Measurements from ENCODE around the gene NAA10. TPM values are rescaled to one million over a fixed set of nuclear protein-coding genes. Genes with fewer than 3 reads are reported as not detected.
A peak's percentile ranks its signal among the peaks of the same experiment; 100 is the strongest.

NAA10 gene
- total RNA-seq, 1 donor from 2014 or later, result 127 TPM

DNA sequence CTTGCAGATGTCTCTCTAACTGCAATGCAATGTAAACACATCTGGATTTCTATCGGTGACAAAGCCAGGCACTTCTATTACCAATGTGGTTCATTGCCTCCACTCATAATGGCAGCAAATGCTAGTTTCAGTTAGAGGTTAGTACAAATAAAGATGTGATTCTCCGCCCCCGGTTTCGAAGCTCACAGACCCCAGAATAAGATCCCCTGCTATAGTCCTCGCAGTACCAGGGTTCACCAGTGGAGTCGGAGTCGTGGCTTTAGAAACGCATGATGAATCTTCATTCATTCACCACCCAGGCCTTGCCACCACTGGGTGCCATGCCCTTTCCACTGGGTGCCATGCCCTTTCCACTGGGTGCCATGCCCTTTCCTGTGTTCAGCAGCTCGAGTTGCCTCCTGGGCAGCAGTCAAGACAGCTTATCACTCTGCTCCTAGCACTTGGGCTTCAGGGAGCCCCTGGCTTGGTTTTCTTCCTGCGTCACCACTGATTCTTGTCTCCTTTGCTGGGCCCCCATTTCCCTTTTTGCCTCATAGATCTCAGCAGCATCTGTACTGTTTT, 3.5 kb upstream of the NAA10 start:
- Mint-ChIP-seq H3K36me3 (ENCODE audit: low read depth) (peaks cover 15% of the 10 kb centered on the region), H3K27me3 (ENCODE audit: low read depth) (no peaks in the 10 kb centered on the region), H3K27ac (no peak overlapping the region), H3K4me1 (ENCODE audit: low read depth) (peaks cover 5% of the 10 kb centered on the region), H3K9me3 (no peaks in the 10 kb centered on the region), H3K4me3 (ENCODE audit: low read depth) (no peak overlapping the region)
- DNase-seq (ENCODE audit: low spot score), result no peak
- intact Hi-C loops (cut with micrococcal nuclease), result no loop called here

DNA sequence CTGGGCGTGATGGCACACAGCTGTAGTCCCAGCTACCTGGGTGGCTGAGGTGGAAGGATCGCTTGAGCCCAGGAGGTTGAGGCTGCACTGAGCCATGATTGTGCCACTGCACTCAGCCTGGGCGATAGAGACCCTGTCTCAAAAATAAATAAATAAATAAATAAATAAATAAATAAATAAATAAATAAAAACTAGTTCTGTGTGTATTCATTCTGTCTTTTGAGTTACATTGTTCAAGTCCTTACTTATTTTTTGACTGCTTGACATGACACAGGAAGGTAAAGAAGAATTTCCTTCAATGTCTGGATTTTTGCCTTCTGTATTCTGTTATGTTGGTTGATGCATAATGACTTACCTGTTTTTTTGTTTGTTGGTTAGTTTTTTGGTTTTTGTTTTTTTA, 2.2 kb upstream of the NAA10 start:
- Mint-ChIP-seq H3K4me3 (ENCODE audit: low read depth) (no peak overlapping the region), H3K27ac (no peak overlapping the region), H3K36me3 (ENCODE audit: low read depth) (peaks cover 15% of the 10 kb centered on the region), H3K9me3 (no peaks in the 10 kb centered on the region), H3K27me3 (ENCODE audit: low read depth) (no peaks in the 10 kb centered on the region), H3K4me1 (ENCODE audit: low read depth) (peaks cover 5% of the 10 kb centered on the region)
- DNase-seq (ENCODE audit: low spot score), result no peak
- intact Hi-C loops (cut with micrococcal nuclease), result no loop called here

DNA sequence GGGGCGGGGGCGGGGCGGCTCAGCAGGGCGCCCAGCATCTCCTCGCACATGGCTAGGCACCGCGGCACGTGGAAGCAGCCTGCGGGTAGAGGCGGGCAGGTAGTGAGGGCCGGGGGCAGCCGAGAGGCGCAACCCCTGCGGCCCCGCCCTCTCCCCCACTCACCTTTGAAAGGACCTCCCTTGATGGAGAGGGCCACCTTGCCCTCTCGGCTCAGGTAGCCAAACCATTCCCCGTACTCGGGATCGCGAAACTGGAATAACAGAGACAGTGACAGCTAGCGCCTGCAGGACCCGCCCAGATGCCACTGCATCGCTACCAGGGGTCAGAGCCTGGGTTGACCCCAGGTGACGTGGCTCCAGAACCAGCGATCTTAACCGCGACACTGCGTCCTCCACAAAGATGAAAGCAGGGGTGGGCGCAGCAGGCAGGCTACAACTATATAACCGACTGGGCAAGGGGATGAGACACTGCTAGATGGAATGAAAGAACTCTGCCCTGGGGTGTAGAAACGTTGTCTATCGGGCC, 552 bp upstream of the NAA10 start:
- Mint-ChIP-seq H3K27me3 (ENCODE audit: low read depth) (no peaks in the 10 kb centered on the region), H3K9me3 (no peaks in the 10 kb centered on the region), H3K36me3 (ENCODE audit: low read depth) (peaks cover 25% of the 10 kb centered on the region), H3K27ac (peak overlapping the region; percentile 42), H3K4me1 (ENCODE audit: low read depth) (peaks cover 2% of the 10 kb centered on the region), H3K4me3 (ENCODE audit: low read depth) (peak overlapping the region; percentile 67)
- no peak for DNase-seq (ENCODE audit: low spot score)
- intact Hi-C loops (cut with micrococcal nuclease), result no loop called here

DNA sequence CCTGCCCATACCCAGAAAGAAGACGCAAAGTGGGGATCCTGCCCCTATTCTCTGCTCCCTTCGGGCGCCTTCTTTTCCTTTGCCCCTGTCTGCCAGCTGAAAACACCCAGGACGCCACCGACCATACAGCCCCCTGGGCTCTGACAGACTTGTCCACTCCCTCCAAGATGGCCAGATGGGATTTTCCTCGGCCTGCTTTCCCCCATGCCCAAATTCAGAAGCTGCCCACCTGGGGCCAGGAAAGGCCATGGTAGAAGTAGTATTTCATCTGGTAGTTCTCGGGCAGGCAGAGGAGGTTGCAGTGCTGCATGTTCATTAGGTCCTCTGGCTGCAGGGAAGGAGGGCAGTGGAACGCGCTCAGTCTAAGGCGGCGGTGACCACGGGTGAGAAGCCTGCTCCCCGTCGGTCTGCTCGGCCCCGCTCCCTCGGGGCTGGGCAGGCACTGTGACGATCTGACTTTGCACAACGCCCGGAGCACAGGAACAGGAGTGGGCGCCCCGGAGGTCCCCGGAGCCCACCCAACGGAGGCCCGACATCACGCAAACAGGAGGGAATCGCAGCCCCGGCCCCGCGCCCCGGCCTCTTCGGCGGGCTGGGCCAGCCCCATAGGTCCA, 582 bp downstream of the NAA10 start:
- intact Hi-C loops (cut with micrococcal nuclease), result no loop called here
- Mint-ChIP-seq H3K4me3 (ENCODE audit: low read depth) (peak overlapping the region; percentile 84), H3K4me1 (ENCODE audit: low read depth) (peaks cover 4% of the 10 kb centered on the region), H3K27ac (peak overlapping the region; percentile 17), H3K36me3 (ENCODE audit: low read depth) (peaks cover 29% of the 10 kb centered on the region), H3K27me3 (ENCODE audit: low read depth) (no peaks in the 10 kb centered on the region), H3K9me3 (no peaks in the 10 kb centered on the region)
- no peak for DNase-seq (ENCODE audit: low spot score)

DNA sequence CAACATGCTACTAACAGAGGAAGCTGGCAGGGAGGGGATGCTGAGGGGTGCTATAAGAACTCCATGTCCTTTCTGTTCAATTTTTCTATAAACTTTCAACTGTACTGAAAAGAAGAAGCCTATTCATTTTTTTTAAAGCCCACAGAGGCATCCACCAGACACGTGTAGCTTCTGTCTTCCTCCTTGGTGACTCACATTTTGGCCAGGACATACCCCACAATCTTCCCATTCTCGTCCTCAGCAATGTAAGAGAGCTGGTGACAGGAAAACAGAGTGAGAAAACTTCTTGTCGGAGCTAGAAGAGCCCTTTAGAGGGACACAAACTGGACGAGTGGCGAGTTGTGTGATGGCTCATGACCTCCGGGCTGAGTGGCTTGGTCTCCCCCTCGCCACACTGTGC, 1.1 kb downstream of the NAA10 start:
- H3K4me1 Mint-ChIP-seq (ENCODE audit: low read depth), result peaks cover 8% of the 10 kb centered on the region
- H3K9me3 Mint-ChIP-seq, result no peaks in the 10 kb centered on the region
- H3K27ac Mint-ChIP-seq, result no peak overlapping the region
- DNase-seq (ENCODE audit: low spot score), result no peak
- peak overlapping the region; percentile 84 for H3K4me3 Mint-ChIP-seq (ENCODE audit: low read depth)
- peaks cover 32% of the 10 kb centered on the region for H3K36me3 Mint-ChIP-seq (ENCODE audit: low read depth)
- intact Hi-C loops (cut with micrococcal nuclease), result no loop called here
- no peaks in the 10 kb centered on the region for H3K27me3 Mint-ChIP-seq (ENCODE audit: low read depth)

DNA sequence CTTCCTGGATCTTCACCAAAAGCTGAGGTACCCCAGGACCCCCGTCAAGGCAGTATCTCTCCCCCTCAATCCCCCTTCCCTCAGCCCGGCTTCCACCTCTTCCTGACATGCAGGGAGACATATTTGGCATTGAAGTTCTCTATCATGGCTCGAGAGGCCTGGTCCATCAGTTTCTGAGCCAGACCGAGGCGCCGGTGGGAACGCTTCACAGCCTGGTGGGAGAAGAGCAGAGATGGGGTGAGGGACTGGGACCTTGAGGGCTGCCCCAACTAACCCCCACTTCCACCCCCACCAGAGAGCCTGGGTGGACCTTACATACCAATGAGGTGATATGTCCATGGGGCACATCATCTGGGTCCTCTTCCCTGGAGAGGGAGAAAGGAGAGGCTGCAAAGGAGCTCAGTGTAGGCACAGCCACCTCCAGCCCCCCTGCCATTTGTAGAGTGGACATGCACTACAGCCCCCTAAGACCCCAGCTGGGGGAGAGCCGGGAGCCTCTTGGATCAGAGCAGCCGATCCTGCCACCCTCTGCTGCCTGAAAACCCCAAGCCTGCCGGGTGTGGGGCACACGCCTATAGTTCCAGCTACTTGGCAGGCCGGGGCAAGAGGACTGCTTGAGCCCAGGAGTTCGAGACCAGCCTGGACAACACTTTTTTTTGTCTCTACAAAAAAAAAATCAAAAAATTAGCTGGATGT, 2.5 kb downstream of the NAA10 start:
- Mint-ChIP-seq H3K27me3 (ENCODE audit: low read depth) (no peaks in the 10 kb centered on the region), H3K9me3 (no peaks in the 10 kb centered on the region), H3K27ac (no peak overlapping the region), H3K4me3 (ENCODE audit: low read depth) (no peak overlapping the region), H3K4me1 (ENCODE audit: low read depth) (peaks cover 10% of the 10 kb centered on the region), H3K36me3 (ENCODE audit: low read depth) (peaks cover 29% of the 10 kb centered on the region)
- intact Hi-C loops (cut with micrococcal nuclease), result no loop called here
- DNase-seq (ENCODE audit: low spot score), result no peak

DNA sequence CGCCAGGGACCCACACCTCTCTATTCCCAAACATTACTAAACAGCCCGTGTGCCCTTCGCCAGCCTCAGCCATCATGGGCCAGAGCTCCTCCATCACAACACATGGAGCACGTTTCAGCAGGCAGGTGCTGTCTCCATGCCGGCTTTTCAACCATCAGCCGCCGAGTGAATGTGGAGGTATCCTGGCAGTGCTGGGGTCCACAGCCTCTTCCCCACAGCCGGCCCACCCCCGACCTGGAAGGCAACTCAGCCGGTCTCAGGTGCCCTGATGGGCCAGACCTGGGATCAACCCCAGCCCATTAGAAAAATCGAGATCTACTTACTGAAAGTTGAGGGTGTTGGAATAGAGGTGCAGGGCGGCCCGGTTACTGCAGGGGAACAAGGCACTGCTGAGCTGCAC, 3.1 kb downstream of the NAA10 start:
- Mint-ChIP-seq H3K4me3 (ENCODE audit: low read depth) (no peak overlapping the region), H3K4me1 (ENCODE audit: low read depth) (peaks cover 12% of the 10 kb centered on the region), H3K9me3 (no peaks in the 10 kb centered on the region), H3K36me3 (ENCODE audit: low read depth) (peaks cover 29% of the 10 kb centered on the region), H3K27ac (no peak overlapping the region), H3K27me3 (ENCODE audit: low read depth) (no peaks in the 10 kb centered on the region)
- no peak for DNase-seq (ENCODE audit: low spot score)
- intact Hi-C loops (cut with micrococcal nuclease), result no loop called here

DNA sequence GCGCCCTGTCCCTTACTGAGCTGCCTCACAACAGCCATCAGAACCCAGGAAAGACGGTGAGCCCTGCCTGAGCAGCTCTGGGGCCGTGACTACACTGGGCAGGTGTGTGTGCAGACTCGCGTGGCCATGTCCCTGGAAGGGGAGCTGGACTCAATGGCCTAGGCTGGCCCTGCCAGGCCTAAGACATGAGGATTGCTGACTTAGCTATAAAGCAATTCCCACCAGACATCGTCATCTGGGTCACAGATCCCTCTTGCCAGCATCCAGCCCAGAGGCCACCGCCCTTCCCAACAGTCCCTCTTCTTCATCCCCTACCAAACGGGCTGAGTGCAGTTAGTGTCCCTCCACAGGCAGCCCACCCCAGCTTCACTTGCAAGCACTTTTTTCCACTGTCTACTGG, 3.7 kb downstream of the NAA10 start:
- intact Hi-C loops (cut with micrococcal nuclease), result no loop called here
- DNase-seq (ENCODE audit: low spot score), result no peak
- Mint-ChIP-seq H3K36me3 (ENCODE audit: low read depth) (peaks cover 29% of the 10 kb centered on the region), H3K4me1 (ENCODE audit: low read depth) (peaks cover 12% of the 10 kb centered on the region), H3K9me3 (no peaks in the 10 kb centered on the region), H3K27me3 (ENCODE audit: low read depth) (no peaks in the 10 kb centered on the region), H3K4me3 (ENCODE audit: low read depth) (no peak overlapping the region), H3K27ac (no peak overlapping the region)

DNA sequence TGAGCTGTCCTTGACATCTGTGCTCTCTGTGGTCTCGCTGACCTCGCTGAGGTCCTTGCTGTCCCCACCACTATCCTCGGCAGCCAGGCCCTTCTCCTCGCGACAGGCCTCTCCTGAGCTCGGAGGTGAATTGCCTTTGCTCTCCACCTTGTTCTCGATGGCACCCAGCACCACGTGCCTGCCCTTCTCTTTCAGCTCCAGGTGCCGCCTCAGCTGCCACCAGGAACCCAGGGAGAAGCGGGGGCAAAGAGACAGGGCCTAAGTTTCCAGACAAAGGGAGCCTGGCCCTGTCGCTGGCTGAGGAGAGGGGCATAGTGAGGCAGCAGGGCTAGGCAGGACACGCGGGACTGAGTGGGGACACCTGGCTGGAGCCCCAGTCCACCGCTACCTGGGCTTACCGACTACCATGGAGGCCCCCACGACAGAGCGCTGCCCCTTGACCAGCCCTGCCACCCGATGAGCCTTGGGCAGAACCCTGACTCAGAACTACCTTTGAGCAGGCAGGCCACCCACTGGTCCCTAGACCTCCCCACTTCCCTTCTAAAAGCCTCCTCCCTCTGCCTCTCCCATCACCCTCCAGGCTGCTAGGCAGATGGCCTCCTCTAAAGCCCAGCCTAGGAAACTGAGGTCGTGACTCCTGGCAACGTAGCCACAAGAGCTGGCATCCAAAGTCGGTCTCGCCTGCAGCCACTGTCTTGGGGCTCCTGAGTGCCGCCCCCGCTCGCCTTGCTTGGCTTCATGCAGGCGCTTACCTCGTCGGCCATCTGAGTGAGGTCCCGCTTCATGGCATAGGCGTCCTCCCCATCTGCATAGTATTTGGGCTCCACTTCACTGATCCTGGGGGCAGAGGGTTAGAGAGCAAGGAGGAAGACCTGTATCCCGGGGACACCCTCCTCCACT, 4.6 kb downstream of the NAA10 start:
- Mint-ChIP-seq H3K36me3 (ENCODE audit: low read depth) (peaks cover 32% of the 10 kb centered on the region), H3K27ac (no peak overlapping the region), H3K27me3 (ENCODE audit: low read depth) (no peaks in the 10 kb centered on the region), H3K4me3 (ENCODE audit: low read depth) (no peak overlapping the region), H3K9me3 (no peaks in the 10 kb centered on the region), H3K4me1 (ENCODE audit: low read depth) (peaks cover 10% of the 10 kb centered on the region)
- intact Hi-C loops (cut with micrococcal nuclease), result no loop called here
- DNase-seq (ENCODE audit: low spot score), result no peak

DNA sequence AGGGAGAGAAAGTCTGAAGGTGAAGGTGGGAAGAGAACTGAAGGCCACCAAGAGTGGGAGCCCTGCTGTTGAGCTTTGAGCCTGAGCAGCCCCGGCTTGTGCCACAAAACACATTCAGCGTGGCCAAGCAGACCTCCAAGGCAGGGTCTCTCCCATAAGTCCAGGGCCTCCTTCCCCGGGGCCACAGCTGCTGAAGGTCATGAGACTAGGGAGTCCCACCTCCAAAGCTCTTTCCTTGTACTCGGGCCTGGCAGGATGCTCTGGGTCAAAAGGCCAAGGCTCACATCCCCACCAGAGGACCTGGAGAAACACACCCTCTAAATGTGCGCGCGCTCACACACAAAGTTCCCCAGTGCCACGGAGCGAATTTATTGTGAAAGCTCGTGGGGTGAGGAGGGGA, 5.3 kb downstream of the NAA10 start:
- intact Hi-C loops (cut with micrococcal nuclease), result loop anchor here (5.0 to 10.0 kb wide), 3 partner anchors 165 to 445 kb away; partner anchors contain the start of genes EMD, FLNA, MECP2 and PLXNB3
- H3K36me3 Mint-ChIP-seq (ENCODE audit: low read depth), result peaks cover 35% of the 10 kb centered on the region

DNA sequence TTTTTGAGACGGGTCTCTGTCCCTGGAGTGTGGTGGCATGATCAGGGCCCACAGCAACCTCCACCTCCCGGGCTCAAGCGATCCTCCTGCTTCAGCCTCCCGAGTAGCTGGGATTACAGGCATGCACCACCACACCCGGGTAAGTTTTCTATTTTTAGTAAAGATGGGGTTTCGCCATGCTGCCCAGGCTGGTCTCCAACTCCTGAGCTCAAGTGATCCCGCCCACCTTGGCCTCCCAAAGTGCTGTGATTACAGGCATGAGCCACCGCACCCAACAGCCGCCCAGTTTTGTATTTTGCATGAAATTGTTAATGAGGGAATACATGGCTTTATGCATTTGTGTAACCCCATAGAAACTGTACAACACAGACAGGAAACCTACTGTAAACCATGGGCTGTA, 6.0 kb downstream of the NAA10 start:
- no peak for DNase-seq (ENCODE audit: low spot score)
- intact Hi-C loops (cut with micrococcal nuclease), result loop anchor here (1.0 to 10.0 kb wide), 7 partner anchors 18 to 550 kb away; partner anchors contain the start of genes EMD, FLNA, HCFC1 and IDH3G
- H3K27ac Mint-ChIP-seq, result peak overlapping the region; percentile 22

More for the DNA sequence above, 5.3 kb downstream of the NAA10 start:
- no peaks in the 10 kb centered on the region for H3K9me3 Mint-ChIP-seq
- H3K27ac Mint-ChIP-seq, result no peak overlapping the region
- peaks cover 10% of the 10 kb centered on the region for H3K4me1 Mint-ChIP-seq (ENCODE audit: low read depth)
- no peaks in the 10 kb centered on the region for H3K27me3 Mint-ChIP-seq (ENCODE audit: low read depth)
- no peak for DNase-seq (ENCODE audit: low spot score)
- H3K4me3 Mint-ChIP-seq (ENCODE audit: low read depth), result no peak overlapping the region

More for the DNA sequence above, 6.0 kb downstream of the NAA10 start:
- H3K36me3 Mint-ChIP-seq (ENCODE audit: low read depth), result peaks cover 35% of the 10 kb centered on the region
- H3K4me1 Mint-ChIP-seq (ENCODE audit: low read depth), result peaks cover 16% of the 10 kb centered on the region
- H3K27me3 Mint-ChIP-seq (ENCODE audit: low read depth), result no peaks in the 10 kb centered on the region
- no peaks in the 10 kb centered on the region for H3K9me3 Mint-ChIP-seq
- peak overlapping the region; percentile 86 for H3K4me3 Mint-ChIP-seq (ENCODE audit: low read depth)
